K562 (cell line): ENCODE data around the gene GJB2. TPM values are rescaled to one million over a fixed set of nuclear protein-coding genes. Genes with fewer than 3 reads are reported as not detected.

Experiments
- CEBPZ ChIP-seq: fragments of 150-350 bp; IDR thresholded peaks from 2 replicates; pipeline ENCODE4 v1.6.1; 2014; ENCODE audit warnings: low read depth, mild to moderate bottlenecking, low read length, borderline replicate concordance
- ELF2 ChIP-seq: fragments of 250-450 bp; sonication (Bioruptor Pico); IDR thresholded peaks from 2 replicates; pipeline ENCODE4 v1.5.0; 2021; ENCODE audit warnings: mild to moderate bottlenecking
- MCM5 ChIP-seq: fragments of 450-650 bp; IDR thresholded peaks from 2 replicates; pipeline ENCODE4 v1.6.1; 2016; ENCODE audit warnings: low read depth
- NONO ChIP-seq, 2 experiments: fragments of 200-400 bp in 1 of 2; fragments of 450-650 bp in 1 of 2; formaldehyde crosslinking in 1 of 2; IDR thresholded peaks; 2 replicates each; pipeline ENCODE4 v1.6.1; 2017; ENCODE audit warnings: low read depth in 2 of 2, mild to moderate bottlenecking in 2 of 2, moderate library complexity in 2 of 2, low read length in 1 of 2
- PHB2 ChIP-seq: fragments of 450-650 bp; IDR thresholded peaks from 2 replicates; pipeline ENCODE4 v1.6.1; 2017; ENCODE audit warnings: low read depth
- POLR3A ChIP-seq: IDR thresholded peaks from 2 replicates; pipeline ENCODE4 v1.6.1; 2011; ENCODE audit warnings: borderline replicate concordance, mild to moderate bottlenecking, moderate library complexity; ENCODE audit not compliant: insufficient read length, insufficient read depth; ENCODE audit errors: extremely low read depth
- RFX5 ChIP-seq: IDR thresholded peaks from 2 replicates; pipeline ENCODE4 v1.6.1; 2011; ENCODE audit warnings: low read depth, mild to moderate bottlenecking, improper control_type of control experiment, low read length
- RUNX1 ChIP-seq: sonication (generic); IDR thresholded peaks from 2 replicates; pipeline ENCODE4 v1.6.1; 2016; ENCODE audit warnings: antibody characterized with exemption, low read depth
- SFPQ ChIP-seq: fragments of 200-400 bp; formaldehyde crosslinking; IDR thresholded peaks from 2 replicates; pipeline ENCODE4 v1.6.1; 2017; ENCODE audit warnings: mild to moderate bottlenecking, low read depth, low read length, moderate library complexity
- VEZF1 ChIP-seq: fragments of 200-800 bp; sonication (Bioruptor generic); IDR thresholded peaks from 2 replicates; pipeline ENCODE4 v1.6.1; 2017; ENCODE audit warnings: missing genetic modification characterization, missing compliant biosample characterization
- polyA plus RNA-seq, 8 experiments: library from polyadenylated mRNA; depleted of rRNA in 4 of 8; stranded (reverse) in 5 of 8; unstranded in 3 of 8; fragments of >200 nt; fragmentation: Nextera tagmentation in 2 of 8; fragmentation: Illumina TruSeq in 1 of 8; extraction: Ambion mirVana in 2 of 8; extraction: Trizol in 1 of 8; gene quantifications; 2 replicates each; pipeline versions ENCODE4 v1.2.1 to v1.2.3, GENCODE V29; 2011 to 2014; ENCODE audit warnings: inconsistent platforms in 1 of 8, missing spikeins in 1 of 8
- total RNA-seq, 7 experiments: library from RNA; depleted of rRNA in 6 of 7; stranded (reverse); fragments of >200 nt in 6 of 7; fragmentation: Illumina TruSeq in 2 of 7; extraction: Trizol in 2 of 7; gene quantifications; 2 replicates each; pipeline versions ENCODE4 v1.2.1 to v1.2.3, GENCODE V29; 2011 to 2021; ENCODE audit warnings: low replicate concordance in 1 of 7

The GJB2 gene
- total and polyA plus RNA-seq, 9 of the 15 experiments (the other 6 are each of a cell fraction or from before 2014, with no cell fraction given): not detected

- TF ChIP-seq RFX5 (no peak), SFPQ (no peak), PHB2 (no peak), CEBPZ (no peak), VEZF1 (CRISPR knock-in tag) (no peak), ELF2 (CRISPR knock-in tag) (no peak), MCM5 (no peak), NONO (IDR thresholded peaks at IDR 0.05; ENCODE audit: low read depth in 2 of 2, low read length in 1 of 2) (no peak), POLR3A (no peak), RUNX1 (no peak)
These were observed 48.4 kb downstream of the GJB2 start (continued) for GRCh38 chr13:20144141-20144850.
